Stomach (tissue), 9 donors: Measurements from ENCODE around the gene DOCK2. TPM values are rescaled to one million over a fixed set of nuclear protein-coding genes. Genes with fewer than 3 reads are reported as not detected.

ENCODE experiments used
- DNase-seq, 2 donors: peaks; one replicate each; pipeline versions ENCODE4 v3.0.0 to v3.0.0-alpha.2; 2013 to 2019
- H3K27ac ChIP-seq, 5 donors: fragments of 200-600 bp in 4 of 5; sonication (generic) in 4 of 5; one replicate each; pipeline ENCODE4 v1.5.1; 2013 to 2019; ENCODE audit warnings: mild to moderate bottlenecking in 1 of 5, moderate library complexity in 1 of 5
- H3K27me3 ChIP-seq, 3 donors: fragments of 200-600 bp; sonication (generic); one replicate each; pipeline ENCODE4 v1.5.1; 2017 to 2019; ENCODE audit warnings: mixed run types in 1 of 3
- H3K36me3 ChIP-seq, 4 donors: fragments of 200-600 bp; sonication (generic); 1 replicate in 3 of 4; 2 replicates in 1 of 4; pipeline ENCODE4 v1.5.1; 2016 to 2019
- H3K4me1 ChIP-seq, 4 donors: fragments of 200-600 bp; sonication (generic); one replicate each; pipeline ENCODE4 v1.5.1; 2016 to 2019
- H3K4me3 ChIP-seq, 4 donors: fragments of 200-600 bp; sonication (generic) in 3 of 4; one replicate each; pipeline ENCODE4 v1.5.1; 2016 to 2019; ENCODE audit warnings: mild to moderate bottlenecking in 1 of 4
- H3K9me3 ChIP-seq, 4 donors: fragments of 200-600 bp; sonication (generic); one replicate each; pipeline ENCODE4 v1.5.1; 2016 to 2019
- EP300 ChIP-seq: sonication (generic); formaldehyde crosslinking; IDR thresholded peaks from one replicate; pipeline ENCODE4 v1.6.1; 2017; ENCODE audit warnings: antibody characterized with exemption
- POLR2A ChIP-seq, 4 donors: fragments of 450-650 bp; IDR thresholded peaks; one replicate each; pipeline ENCODE4 v1.6.1; 2016; ENCODE audit warnings: antibody characterized with exemption in 4 of 4, control low read depth in 2 of 4, mild to moderate bottlenecking in 1 of 4, moderate library complexity in 1 of 4
- POLR2AphosphoS5 ChIP-seq, 3 donors: sonication (generic); formaldehyde crosslinking; IDR thresholded peaks; one replicate each; pipeline ENCODE4 v1.6.1; 2016; ENCODE audit warnings: antibody characterized with exemption in 3 of 3
- WGBS, 5 donors: extraction: QIAGEN DNeasy Blood & Tissue Kit in 3 of 5; methylation state at CpG; one replicate each; pipeline versions ENCODE4 v1.1.5 to v1.1.7; 2013 to 2018; 5-methylcytosine and 5-hydroxymethylcytosine counted together
- intact Hi-C: fragments of 100-400 bp; cut with DNase I; formaldehyde crosslinking; loops from one replicate; pipeline ENCODE4 v1.15.1; 2023; ENCODE audit warnings: low total_unique reads
- polyA plus RNA-seq, 3 donors: library from polyadenylated mRNA; stranded (reverse); fragments of 200-250 nt; gene quantifications; one replicate each; pipeline ENCODE4 v1.2.3, GENCODE V29; 2013
- total RNA-seq, 5 donors: library from RNA; depleted of rRNA; stranded (reverse); fragments of >200 nt; gene quantifications; one replicate each; pipeline versions ENCODE4 v1.1.0 to v1.2.3, GENCODE V29; 2014 to 2016
- TF ChIP-seq, protein P1 (sequence below), 7 experiments: fragments of 450-650 bp in 4 of 7; fragments of 200-600 bp in 3 of 7; sonication (generic) in 3 of 7; IDR thresholded peaks; one replicate each; pipeline ENCODE4 v1.5.1; 2016 to 2019; ENCODE audit warnings: antibody characterized with exemption in 7 of 7, control low read depth in 2 of 7, mild to moderate bottlenecking in 1 of 7
- donor health status: healthy with polysubstance abuse.
- donor health status: Bipolar disorder and iron deficiency.
- donor health status: healthy.

DOCK2 gene
- total and polyA plus RNA-seq, 8 donors, result 2.1 to 50.2 (median 8.5) TPM

DNA sequence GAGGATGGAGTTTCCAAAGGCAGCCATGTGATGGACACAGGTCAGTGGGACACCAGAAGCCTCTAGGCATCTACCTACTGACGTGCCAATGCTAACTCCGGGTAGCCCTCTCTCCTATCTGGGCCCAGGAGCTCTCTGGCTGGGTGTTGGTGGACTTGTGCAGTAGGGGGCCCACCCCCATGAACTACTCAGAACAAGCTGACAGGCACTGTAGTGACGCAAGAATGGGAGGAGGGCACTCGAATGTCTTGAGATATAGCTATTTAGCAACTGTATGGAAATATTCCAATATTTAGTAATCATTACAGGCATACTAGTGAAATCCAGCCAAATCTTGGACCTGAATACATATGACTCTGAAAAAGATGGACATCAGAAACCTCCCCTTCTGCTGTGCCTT, 5.7 kb upstream of the DOCK2 start:
- Histone ChIP-seq H3K27ac (no peak overlapping the region), H3K4me3 (no peak overlapping the region), H3K4me1 (peaks cover 0 to 2% (median 0%) of the 10 kb centered on the region in 4 donors), H3K36me3 (no peaks in the 10 kb centered on the region), H3K9me3 (peaks cover 0 to 5% (median 0%) of the 10 kb centered on the region in 4 donors), H3K27me3 (peaks cover 0 to 6% (median 4%) of the 10 kb centered on the region in 3 donors)
- TF ChIP-seq POLR2AphosphoS5 (IDR thresholded peaks at IDR 0.05) (no peak), EP300 (no peak), POLR2A (IDR thresholded peaks at IDR 0.05) (no peak)
- TF ChIP-seq, protein P1, sequence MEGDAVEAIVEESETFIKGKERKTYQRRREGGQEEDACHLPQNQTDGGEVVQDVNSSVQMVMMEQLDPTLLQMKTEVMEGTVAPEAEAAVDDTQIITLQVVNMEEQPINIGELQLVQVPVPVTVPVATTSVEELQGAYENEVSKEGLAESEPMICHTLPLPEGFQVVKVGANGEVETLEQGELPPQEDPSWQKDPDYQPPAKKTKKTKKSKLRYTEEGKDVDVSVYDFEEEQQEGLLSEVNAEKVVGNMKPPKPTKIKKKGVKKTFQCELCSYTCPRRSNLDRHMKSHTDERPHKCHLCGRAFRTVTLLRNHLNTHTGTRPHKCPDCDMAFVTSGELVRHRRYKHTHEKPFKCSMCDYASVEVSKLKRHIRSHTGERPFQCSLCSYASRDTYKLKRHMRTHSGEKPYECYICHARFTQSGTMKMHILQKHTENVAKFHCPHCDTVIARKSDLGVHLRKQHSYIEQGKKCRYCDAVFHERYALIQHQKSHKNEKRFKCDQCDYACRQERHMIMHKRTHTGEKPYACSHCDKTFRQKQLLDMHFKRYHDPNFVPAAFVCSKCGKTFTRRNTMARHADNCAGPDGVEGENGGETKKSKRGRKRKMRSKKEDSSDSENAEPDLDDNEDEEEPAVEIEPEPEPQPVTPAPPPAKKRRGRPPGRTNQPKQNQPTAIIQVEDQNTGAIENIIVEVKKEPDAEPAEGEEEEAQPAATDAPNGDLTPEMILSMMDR (IDR thresholded peaks at IDR 0.05), result no peak
- no peak for DNase-seq
- intact Hi-C loops, result no loop called here
- WGBS, 5 donors, result 72 to 89% (median 77%) methylated on average over 4 of the region's 4 CpGs

GRCh38 chr5:169632946-169633345, 4.1 kb upstream of the DOCK2 start:
- H3K36me3 ChIP-seq, result no peaks in the 10 kb centered on the region
- H3K27me3 ChIP-seq, result peaks cover 0 to 22% (median 18%) of the 10 kb centered on the region in 3 donors
- 58 to 88% (median 68%) methylated on average over 1 of the region's 1 CpG for WGBS, 5 donors
- no peak overlapping the region for H3K27ac ChIP-seq
- H3K4me3 ChIP-seq, result no peak overlapping the region
- DNase-seq, result no peak
- TF ChIP-seq, protein P1 (IDR thresholded peaks at IDR 0.05), result no peak
- TF ChIP-seq POLR2AphosphoS5 (IDR thresholded peaks at IDR 0.05), result no peak
- TF ChIP-seq EP300, result no peak
- no peak for TF ChIP-seq POLR2A (IDR thresholded peaks at IDR 0.05)
- peaks cover 0 to 13% (median 9%) of the 10 kb centered on the region in 4 donors for H3K4me1 ChIP-seq
- peaks cover 0 to 5% (median 0%) of the 10 kb centered on the region in 4 donors for H3K9me3 ChIP-seq
- intact Hi-C loops, result no loop called here

DNA sequence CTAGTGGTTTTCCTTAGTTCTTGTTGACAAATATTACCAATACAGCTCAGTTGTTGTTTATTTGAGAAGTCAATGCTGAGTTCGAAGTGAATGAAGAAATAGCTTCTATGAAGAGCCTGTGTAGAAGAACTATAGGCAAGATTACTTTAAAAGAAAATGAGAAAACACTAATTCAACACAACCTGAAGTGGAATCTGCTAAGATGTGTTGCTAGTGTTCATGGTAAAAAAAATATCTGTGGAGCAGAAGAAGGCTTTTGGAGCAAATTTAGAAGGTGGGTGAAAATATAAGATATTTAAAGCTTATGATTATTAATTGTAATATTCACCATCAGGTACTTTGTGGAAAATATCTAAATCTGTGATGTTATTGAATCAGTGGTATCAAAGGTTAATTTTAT, 2.5 kb upstream of the DOCK2 start:
- no peak overlapping the region for H3K27ac ChIP-seq
- WGBS, 5 donors, result 60 to 79% (median 75%) methylated on average over 1 of the region's 1 CpG
- intact Hi-C loops, result no loop called here
- peaks cover 0 to 19% (median 10%) of the 10 kb centered on the region in 4 donors for H3K4me1 ChIP-seq
- peaks cover 0 to 15% (median 3%) of the 10 kb centered on the region in 4 donors for H3K9me3 ChIP-seq
- no peak for DNase-seq
- H3K27me3 ChIP-seq, result peaks cover 0 to 22% (median 18%) of the 10 kb centered on the region in 3 donors
- TF ChIP-seq, protein P1 (IDR thresholded peaks at IDR 0.05), result no peak
- TF ChIP-seq EP300 (no peak), POLR2AphosphoS5 (IDR thresholded peaks at IDR 0.05) (no peak), POLR2A (IDR thresholded peaks at IDR 0.05) (no peak)
- H3K4me3 ChIP-seq, result no peak overlapping the region
- no peaks in the 10 kb centered on the region for H3K36me3 ChIP-seq

DNA sequence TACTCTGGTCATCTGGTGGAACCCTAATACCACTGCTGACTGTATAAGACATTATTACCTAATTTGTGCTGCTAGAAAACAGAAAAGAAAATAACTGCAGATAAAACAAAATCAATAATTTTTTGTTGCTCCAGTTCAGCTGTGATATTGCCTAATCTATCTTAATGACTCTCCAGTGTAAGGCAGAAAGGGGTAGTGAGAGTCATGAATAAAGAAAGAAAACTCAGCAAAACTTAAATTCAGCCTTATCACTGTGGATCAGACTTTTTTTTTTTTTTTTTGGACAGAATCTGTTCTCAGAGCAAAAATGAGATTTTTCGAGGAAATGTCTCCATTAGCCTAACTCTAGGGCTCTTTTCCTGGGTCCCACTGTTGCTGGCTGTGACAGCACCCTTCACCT, 1.1 kb upstream of the DOCK2 start:
- Histone ChIP-seq H3K4me1 (peaks cover 0 to 19% (median 10%) of the 10 kb centered on the region in 4 donors), H3K4me3 (no peak overlapping the region), H3K27me3 (peaks cover 0 to 22% (median 18%) of the 10 kb centered on the region in 3 donors), H3K36me3 (no peaks in the 10 kb centered on the region), H3K9me3 (peaks cover 0 to 20% (median 6%) of the 10 kb centered on the region in 4 donors), H3K27ac (no peak overlapping the region)
- intact Hi-C loops, result no loop called here
- no peak for DNase-seq
- 61 to 83% (median 73%) methylated on average over 1 of the region's 1 CpG for WGBS, 5 donors
- TF ChIP-seq, protein P1 (IDR thresholded peaks at IDR 0.05), result no peak
- no peak for TF ChIP-seq POLR2AphosphoS5 (IDR thresholded peaks at IDR 0.05)
